GM10847 (cell line): ENCODE measurements around the gene GPR152.

Experiments
- POLR2A ChIP-seq: IDR thresholded peaks from 2 replicates; pipeline ENCODE4 v1.6.1; 2011; ENCODE audit not compliant: insufficient read length; ENCODE audit errors: extremely low read depth

GPR152 gene

GRCh38 chr11:67455054-67455453, 2.5 kb upstream of the GPR152 start, which contains the start of gene CABP4:
Gene CABP4, plus strand, starts transcription at chr11:67455354. Its CDS starts 70 bp downstream, at chr11:67455424.
- no peak for TF ChIP-seq POLR2A

- TF ChIP-seq POLR2A, result no peak
Observed at GRCh38 chr11:67453816-67454732, 1.5 kb upstream of the GPR152 start.

- TF ChIP-seq POLR2A, result no peak
Observed at GRCh38 chr11:67451658-67451976, 912 bp downstream of the GPR152 start.

DNA sequence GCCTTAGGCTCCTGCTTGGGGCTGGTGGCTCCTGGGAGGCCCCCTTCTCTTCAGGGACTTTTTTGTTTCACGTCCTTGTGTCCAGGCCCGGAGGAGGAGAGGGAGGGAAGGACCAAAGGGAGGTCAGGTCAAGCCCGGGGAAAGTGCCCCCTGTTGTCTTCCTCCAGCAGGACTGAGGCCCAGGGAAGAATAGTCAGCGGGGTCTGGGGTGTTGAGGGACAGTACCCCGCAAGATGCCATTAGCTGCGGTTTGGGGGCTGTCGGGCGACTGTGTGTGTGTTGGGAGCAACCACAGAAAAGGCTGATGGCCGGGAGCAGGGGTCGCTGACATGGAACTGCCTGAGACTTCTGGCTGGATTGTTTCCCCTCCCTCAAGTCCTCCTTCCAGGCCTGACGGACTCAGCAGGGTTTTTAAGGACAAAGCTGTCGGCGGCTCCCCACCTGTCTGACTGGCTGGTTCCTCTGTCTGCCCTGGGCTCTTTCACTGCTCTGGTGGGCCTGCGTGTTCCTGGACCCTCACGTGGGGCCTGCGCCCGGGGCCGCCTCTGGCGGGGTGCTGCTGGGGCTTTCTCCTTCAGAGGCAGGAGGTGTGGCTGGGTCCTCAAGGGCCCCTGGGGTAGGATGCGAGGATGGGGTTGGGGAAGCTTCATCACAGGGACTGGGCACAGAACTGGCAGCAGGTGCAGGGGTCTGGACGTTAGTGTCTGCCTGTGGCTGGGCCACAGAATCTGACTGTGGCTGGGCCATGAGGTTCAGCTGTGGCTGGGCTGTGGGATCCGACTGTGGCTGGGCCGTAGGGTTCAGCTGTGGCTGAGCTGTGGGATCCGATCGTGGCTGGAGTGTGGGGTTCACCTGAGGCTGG, 1.5 kb downstream of the GPR152 start:
- TF ChIP-seq POLR2A, result no peak

- no peak for TF ChIP-seq POLR2A
Observed at GRCh38 chr11:67449116-67449844, 3.2 kb downstream of the GPR152 start.

DNA sequence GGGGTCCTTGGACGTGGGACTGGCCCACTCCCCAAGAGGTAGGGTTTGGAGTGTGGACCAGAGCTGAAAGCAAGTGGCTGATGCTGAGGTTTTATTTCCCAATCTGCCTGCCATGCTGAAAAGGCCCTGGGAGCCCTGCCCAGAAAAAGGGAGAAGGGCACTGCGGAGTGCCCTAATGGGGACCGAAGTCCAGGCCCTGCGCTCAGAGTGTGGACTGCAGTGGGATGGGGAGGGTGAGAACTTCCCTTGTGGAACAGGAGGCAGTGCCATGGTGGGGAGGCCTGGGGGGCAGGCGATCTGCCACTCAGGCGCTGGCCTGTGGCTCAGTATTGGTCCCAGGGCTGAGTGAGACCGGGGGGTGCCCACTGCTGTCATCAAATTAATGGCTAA, 4.3 kb downstream of the GPR152 start:
- TF ChIP-seq POLR2A, result no peak

- no peak for TF ChIP-seq POLR2A
Observed at GRCh38 chr11:67445515-67445914, 7.0 kb downstream of the GPR152 start.

DNA sequence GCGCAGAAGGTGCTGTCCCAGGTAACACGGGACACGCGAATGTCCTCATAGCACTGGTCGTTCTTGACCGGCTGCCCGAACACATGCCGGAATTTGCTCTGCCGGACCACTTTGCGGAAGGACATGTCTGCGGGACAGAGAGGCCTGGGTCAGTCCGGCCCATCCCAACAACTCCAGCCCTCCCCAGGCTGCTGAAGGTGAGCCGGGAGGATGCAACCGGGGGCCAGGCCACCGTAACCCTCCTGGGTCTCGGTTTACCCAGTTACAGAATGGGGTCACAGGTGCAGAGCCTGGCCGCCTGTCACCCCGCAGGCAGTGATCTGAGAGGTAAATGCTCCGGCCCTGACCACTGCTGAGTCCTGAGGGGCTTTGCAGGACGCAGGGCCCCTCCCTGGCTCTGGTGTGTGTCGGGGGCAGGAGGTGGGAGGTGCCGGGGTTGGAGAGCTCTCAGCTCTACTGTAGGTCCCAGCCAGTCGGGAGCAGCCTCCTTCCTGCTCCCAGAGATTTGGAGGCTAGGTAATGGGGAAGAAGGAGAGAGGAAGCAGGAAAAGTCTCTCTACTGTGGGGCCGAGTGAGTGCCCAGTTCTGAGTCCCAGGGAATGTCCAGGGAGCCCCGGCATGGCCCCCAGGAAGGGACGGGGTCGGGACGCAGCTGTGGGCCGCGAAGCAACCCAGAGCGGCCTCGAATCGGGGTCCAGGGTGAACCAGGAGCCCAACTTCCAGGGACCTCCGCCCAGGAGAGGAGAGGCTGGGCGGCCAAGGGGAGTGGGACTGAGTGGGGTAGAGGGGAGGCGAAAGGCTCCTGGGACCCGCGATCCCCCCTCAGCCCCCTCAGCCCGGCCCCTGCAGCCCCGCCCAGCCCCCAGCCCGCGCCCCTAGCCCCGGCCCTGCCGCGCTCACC, 9.8 kb downstream of the GPR152 start:
- peak; percentile 19 for TF ChIP-seq POLR2A

GRCh38 chr11:67441731-67442351, 10.7 kb downstream of the GPR152 start:
- no peak for TF ChIP-seq POLR2A

GRCh38 chr11:67441098-67441563, 11.4 kb downstream of the GPR152 start:
- no peak for TF ChIP-seq POLR2A

GRCh38 chr11:67440229-67441097, 12.1 kb downstream of the GPR152 start:
- no peak for TF ChIP-seq POLR2A

DNA sequence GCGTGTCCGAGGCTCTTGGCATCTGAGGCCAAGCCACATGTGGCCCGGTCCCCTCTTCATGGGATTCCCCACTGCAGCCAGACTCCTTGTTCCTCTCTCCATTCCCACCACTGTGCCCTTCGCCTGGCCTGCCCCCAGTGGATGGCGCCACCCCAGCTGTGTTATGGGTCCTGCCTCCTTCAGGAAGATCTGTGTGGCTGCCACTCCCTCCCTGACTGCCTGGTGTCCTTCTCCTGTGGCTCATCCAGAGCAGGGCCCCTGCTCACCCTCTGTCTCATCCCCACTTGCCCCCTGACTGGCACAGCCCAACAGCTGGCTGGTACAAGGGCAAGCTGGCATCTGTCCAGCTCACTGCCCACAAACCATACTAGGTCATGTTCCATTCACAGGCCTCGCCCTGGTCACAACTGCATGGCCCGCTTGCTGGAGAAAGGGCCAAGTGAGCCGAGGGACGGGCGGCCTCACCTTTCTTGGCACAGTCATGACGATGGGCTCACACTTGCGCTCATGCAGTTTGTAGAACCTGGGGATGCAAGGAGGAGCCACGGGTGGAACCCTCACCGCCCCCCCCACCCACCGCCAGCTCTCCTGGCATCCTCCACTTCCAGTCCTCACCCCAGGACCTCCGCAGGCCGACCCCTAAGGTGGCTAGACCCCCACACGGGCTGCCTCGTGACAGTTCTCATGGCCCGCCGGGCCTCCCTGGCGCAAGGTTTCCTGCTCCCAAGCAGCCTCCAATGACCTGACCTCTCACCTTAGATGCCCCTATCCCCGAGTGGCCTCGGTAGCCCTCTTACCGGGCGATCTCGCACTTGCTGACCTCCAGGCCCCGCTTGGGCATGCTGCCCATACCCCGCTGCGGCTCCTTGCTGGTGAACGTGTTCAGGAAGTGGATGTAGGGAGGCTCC, 13.0 kb downstream of the GPR152 start:
- no peak for TF ChIP-seq POLR2A
